Measurements from ENCODE around the gene GALNT9.
"Not testable (repeated sequence)": the region's sequence is repeated elsewhere in the genome, so short reads cannot be mapped to it uniquely, and the experiment has no call there.

The GALNT9 gene

GRCh38 chr12:132247718-132248452, 81.5 kb downstream of the GALNT9 start:
- DNase-seq = no peak

DNA sequence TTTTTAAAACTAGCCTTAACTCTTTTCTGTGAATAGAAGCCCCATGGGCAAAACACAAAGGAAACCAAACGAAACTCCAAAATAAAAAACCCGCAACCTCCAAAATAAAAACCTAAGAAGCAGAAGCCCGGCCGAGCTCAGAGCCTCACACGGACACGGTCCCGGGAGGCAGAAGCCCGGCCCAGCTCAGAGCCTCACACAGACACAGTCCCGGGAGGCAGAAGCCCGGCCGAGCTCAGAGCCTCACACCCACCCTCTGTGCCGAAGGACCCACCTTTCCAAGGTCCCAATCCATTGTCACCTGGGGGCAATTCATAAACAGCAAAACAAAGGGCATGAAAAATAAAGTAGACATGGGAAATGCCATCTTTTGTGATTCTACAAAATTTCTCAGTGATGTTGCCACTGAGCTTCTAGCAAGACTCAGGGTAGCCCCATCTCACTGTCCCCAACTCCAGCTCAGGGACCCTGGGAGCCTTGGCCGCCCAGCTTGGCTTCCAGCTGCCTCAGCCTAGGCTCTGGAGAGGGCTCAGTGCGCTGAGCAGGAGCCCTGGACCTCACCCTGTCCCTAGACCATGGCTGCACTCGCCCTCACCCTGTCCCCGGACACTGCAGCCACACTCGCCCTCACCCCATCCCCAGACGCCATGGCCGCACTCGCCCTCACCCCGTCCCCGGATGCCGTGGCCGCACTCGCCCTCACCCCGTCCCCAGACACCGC, 82.2 kb downstream of the GALNT9 start:
- DNase-seq = no peak

- DNase-seq = no peak
These were observed 83.8 kb downstream of the GALNT9 start for GRCh38 chr12:132245521-132246101.

DNA sequence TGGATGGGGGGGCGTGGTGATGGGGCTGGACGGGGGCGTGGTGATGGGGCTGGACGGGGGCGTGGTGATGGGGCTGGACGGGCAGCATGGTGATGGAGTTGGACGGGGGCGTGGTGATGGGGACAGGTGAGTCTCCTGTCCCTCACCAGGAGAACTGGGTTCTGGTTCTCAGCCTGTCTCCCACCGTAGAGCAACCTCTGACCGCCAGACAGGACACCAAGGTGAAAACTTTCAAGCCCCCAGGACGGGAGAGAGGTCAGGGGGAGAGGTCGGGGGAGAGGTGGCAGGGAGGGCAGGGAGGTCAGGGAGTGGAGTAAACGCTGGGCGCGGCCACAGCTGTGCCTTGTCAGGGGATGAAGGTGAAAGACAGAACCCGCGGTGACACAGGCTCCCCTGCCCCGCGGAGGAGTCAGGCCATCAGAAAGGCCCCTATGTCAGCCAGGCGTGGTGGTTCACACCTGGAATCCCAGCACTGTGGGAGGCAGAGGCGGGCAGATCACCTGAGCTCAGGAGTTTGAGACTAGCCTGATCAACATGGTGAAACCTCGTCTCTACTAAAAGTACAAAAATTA, 84.6 kb downstream of the GALNT9 start:
- DNase-seq = no peak

- no peak for DNase-seq
These were observed 85.6 kb downstream of the GALNT9 start for GRCh38 chr12:132243596-132244310.

DNA sequence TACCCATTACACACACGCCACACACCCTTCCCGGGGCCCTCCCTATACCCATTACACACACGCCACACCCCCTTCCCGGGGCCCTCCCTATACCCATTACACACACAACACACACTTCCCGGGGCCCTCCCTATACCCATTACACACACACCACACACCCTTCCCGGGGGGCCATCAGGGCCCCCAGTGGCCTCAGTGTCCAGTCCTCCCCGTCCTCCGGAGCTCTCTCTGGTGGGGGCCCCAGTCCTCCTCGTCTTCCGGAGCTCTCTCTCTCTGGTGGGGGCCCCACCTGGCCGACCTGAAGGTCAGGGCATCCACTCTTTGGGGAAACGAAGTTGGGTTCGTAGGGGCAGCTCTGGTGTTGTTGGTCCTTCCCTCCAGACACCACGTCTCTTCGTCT, 86.2 kb downstream of the GALNT9 start:
- DNase-seq = not testable (repeated sequence)

- DNase-seq = not testable (repeated sequence)
These were observed 88.8 kb downstream of the GALNT9 start for GRCh38 chr12:132240669-132241007.

GRCh38 chr12:132239796-132240668, 89.4 kb downstream of the GALNT9 start:
- DNase-seq = no peak

DNA sequence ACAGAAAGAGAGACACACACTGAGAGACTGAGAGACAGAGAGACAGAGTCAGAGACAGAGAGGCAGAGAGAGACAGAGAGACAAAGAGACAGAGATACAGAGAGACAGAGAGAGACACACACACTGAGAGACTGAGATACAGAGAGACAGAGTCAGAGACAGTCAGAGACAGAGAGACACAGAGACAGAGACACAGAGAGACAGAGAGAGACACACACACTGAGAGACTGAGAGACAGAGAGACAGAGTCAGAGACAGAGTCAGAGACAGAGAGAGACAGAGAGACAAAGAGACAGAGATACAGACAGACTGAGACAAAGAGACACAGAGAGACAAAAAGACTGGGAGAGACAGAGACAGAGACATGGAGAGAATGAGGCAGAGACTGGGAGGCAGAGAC, 90.0 kb downstream of the GALNT9 start:
- no peak for DNase-seq

GRCh38 chr12:132238884-132239283, 90.5 kb downstream of the GALNT9 start:
- DNase-seq = no peak

GRCh38 chr12:132238488-132238854, 90.9 kb downstream of the GALNT9 start:
- DNase-seq = no peak

DNA sequence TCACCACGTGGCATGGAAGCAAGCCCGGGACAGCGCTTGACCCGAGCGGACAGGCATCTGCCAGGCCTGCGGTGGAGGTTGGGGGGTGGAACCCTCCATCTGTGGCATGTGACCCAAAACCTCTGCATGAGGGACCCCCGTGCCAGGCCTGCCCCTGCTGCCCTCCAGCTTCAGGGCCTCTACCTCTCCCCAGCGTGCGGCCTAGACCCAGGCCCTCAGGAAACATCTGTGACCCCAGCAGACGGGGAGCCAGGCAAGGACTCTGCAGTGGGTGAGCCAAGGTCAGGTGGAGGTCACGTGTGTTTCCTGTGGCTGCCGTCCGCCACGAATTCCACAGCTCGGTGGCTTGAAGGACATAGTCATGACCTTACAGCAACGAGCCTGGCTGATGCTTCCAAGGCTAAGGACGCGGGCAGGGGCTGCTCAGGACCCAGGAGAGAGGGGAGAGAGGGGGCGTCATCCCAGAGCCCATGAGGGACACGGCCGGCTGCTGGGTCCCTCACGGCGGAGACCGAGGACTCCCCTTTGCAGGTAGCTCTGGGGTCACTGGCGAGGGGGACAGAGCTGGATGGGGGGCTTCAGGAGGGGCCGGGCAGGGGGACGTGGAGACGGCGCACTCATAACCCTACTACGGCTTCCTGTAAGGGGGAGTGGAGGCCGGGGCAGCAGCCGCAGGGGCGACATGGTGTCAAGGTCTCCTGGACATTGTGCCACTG, 91.5 kb downstream of the GALNT9 start:
- DNase-seq = no peak

DNA sequence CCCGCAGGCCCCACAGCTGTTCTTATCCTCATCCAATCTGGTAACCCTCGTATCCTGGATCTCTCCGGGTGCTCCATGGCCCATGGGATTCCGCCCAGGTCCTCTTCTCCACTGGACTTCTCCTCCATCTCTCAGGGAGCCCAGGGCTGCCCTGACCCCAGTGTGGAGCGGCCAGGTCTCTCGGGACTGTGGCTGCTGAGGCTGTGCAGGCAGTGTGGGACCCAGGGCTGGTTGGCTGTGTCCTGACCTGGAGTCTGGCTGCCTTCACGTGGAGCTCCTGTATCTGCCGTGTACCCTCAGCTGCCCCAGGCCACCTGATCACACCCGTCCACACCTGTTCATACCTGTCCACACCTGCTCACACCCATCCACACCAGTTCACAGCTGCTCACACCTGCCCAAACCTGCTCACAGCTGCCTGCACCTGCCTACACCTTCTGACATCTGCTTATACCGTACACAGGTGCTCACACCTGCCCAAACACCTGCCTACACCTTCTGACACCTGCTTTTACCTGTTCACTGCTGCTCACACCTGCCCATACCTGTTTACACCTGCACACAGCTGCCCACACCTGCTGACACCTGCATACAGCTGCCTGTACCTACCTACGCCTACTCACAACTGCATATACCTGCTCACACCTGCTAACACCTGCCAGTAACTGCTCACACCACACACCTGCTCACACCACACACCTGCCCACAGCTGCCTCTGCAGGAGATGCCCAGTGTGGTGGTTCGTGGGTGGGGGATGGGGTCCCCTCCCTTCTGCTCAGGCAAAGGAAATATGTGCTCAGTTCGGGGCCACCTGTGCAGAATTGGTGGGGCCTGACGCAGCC, 92.2 kb downstream of the GALNT9 start:
- no peak for DNase-seq

GRCh38 chr12:132236129-132236929, 93.1 kb downstream of the GALNT9 start:
- no peak for DNase-seq

- DNase-seq = no peak
These were observed 94.1 kb downstream of the GALNT9 start for GRCh38 chr12:132235116-132235820.

DNA sequence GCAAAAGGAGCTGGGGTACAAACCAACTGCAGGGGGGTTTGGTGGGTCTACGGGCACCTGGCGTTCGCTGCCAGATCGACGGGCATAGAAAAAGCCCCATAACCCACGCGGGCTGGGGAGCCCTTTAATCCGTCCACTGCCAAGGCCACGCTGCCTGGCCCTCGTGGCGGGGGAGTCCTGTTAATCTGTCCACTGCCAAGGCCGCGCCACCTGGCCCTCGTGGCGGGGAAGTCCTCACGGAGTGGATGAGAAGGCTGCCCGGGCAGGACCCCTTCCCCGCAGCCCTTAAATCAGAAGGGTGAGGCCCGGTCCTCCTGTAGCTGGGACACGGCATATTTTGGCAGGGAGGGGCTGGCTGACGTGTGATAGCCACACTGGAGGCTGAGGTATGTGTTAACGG, 99.0 kb downstream of the GALNT9 start:
- no peak for DNase-seq

DNA sequence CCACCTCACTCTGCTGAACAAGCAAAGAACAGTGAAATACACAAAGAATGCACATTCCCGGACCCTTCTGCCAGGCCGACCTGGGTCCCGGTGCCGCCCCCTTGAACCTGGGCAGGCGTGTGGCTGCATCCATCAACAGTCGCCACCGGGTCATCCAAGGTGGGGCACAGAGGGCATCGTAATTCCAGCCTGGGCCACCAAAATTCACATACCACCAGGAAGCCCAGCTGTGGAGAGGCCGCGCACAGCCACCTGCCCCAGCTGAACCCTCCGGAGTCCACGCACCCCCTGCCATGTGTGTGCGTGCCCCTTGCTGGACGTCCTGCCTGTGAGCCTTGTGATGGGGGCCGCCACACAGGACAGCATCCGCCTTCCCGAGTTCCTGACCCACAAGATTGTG, 99.5 kb downstream of the GALNT9 start:
- DNase-seq = no peak

- DNase-seq = no peak
These were observed 100.1 kb downstream of the GALNT9 start for GRCh38 chr12:132229193-132229760.
